Frontal cortex (tissue), 4 donors: Measurements from ENCODE around the gene KCNK13. TPM values are rescaled to one million over a fixed set of nuclear protein-coding genes. Genes with fewer than 3 reads are reported as not detected.
A peak's percentile ranks its signal among the peaks of the same experiment; 100 is the strongest.
"Not testable (repeated sequence)": the region's sequence is repeated elsewhere in the genome, so short reads cannot be mapped to it uniquely, and the experiment has no call there.

Experiments
- DNase-seq, 2 donors: peaks; one replicate each; pipeline ENCODE4 v3.0.0; 2012; ENCODE audit warnings: low spot score in 2 of 2
- FAIRE-seq: peaks from 2 replicates; lab custom pipeline; 2012; peaks lifted over from hg19 to GRCh38; lab: Jason Lieb, UNC
- total RNA-seq: library from RNA; depleted of rRNA; stranded (reverse); fragments of >200 nt; gene quantifications from one replicate; pipeline ENCODE4 v1.2.3, GENCODE V29; 2014
- donor health status: control.
- donor health status: control.
- donor health status: control.

KCNK13 gene
- 0.82 TPM for total RNA-seq

DNA sequence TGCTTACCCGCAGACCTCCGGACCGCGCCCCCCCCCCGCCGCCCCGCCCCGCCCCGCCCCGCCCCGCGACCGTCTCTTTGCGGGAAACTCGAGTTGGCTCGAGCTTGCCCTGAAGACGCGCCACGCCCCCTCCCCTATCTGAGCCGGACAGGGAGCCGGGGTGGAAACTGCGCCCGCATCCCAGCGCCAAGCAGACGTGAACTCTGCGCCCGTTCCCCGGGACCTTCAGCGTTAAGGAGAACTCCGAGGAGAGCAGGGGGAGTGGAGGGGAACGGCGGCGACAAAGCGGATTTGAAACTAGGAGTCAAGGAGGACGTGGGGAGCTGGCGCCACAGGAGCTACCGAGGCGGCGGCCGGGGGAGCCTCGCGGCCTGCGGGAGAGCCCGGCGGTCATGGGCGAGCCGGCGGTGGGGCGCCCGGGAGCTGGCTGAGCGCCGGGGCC is at the start of gene KCNK13:
Gene KCNK13, plus strand, starts transcription at position 310 of the 442 bp plus-strand sequence. CDS start 212 bp downstream, outside the sequence.
- DNase-seq (peak in 1 of 2 donors; percentile 52), FAIRE-seq (no peak)

- DNase-seq (no peak), FAIRE-seq (no peak)
Observed at GRCh38 chr14:90017371-90017770, 44.4 kb upstream of the KCNK13 start.

DNA sequence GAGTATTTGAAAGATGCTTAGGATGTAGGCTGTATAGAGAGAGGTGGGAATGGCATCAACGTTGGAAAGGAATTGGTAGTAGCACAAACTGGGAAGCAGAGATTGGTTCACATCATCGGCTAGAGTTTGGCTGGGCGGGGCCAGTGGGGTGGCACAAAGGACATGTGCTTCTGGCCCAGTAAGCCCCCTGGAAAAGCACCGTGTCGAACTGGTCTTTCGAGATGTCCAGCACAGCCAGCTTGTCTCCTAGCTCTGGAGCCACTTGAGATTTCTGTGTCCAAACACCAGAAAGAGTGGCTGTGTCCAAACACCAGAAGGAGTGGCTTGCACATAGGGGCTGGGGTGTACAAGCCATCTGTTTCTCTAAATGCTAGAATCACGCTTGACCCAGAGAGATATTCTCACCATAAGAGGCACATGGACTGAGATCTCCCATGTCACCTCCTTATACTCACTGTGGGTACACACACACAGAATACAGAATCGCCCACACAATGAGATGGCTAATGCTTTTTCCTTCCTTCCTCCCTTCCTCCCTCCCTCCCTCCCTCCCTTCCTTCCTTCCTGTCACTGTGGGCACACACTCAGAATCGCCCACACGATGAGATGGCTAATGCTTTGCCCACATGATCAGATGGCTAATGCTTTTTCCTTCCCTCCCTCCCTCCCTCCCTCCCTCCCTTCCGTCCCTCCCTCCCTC is 41.8 kb upstream of the KCNK13 start:
- no peak for FAIRE-seq
- no peak for DNase-seq

DNA sequence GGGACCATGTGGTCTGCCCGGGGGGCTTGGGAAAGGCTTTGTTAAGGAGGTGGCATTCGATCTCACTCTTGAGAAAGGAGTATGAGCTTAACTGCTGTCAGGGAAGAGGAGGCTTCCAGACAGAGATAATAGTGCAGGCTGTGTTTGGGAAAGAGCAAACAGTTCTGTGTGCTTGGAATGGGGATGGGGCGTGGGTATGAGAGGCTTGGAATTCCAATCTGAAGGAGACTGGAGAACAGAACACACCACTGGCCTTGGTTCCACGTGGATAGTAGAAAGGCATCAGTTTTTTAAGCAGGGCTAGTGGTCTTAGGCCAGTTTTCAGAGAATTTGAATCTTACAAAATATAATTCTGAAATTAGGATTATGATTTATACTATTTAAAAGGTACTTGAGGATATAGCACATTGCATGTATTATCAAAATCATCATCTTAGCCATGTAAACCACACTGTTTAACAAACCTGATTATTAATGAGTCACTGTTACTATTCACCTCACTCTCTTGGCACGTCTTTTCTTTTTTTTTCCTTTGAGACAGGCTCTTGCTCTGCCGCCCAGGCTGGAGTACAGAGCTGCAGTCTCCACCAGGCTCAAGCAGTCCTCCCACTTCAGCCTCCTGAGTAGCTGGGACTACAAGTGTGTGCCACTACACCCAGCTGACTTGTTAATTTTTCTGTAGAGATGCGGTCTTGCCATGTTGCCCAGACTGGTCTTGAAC is 38.5 kb upstream of the KCNK13 start:
- DNase-seq (no peak), FAIRE-seq (no peak)

DNA sequence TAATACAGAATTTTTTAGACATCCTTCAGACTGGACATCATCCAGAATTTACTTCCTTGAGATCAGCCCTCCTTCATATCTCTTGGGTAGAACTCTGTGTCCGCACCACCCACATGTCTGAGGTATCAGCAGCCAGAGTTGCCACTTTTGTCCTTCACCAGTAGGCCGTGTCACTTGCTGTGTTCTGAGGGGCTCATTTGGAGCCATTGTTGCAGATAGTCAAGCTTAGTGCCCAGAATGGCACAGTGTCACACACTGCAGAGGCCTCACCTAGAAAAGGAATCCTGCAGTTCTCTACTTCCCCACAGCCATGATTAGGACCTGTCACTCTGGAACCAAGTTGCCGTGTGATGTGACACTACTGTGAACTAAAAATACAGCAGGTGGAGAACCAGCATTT is 36.9 kb upstream of the KCNK13 start:
- FAIRE-seq, result no peak
- no peak for DNase-seq

DNA sequence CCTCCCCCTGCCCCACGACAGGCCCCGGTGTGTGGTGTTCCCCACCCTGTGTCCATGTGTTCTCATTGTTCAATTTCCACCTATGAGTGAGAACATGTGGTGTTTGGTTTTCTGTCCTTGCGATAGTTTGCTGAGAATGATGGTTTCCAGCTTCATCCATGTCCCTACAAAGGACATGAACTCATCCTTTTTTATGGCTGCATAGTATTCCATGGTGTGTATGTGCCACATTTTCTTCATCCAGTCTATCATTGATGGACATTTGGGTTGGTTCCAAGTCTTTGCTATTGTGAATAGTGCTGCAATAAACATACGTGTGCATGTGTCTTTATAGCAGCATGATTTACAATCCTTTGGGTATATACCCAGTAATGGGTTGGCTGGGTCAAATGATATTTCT is 35.2 kb upstream of the KCNK13 start:
- FAIRE-seq, result not testable (repeated sequence)

GRCh38 chr14:90027842-90028241 is 34.0 kb upstream of the KCNK13 start:
- DNase-seq (no peak), FAIRE-seq (no peak)

More for the DNA sequence above, 35.2 kb upstream of the KCNK13 start:
- DNase-seq, result not testable (repeated sequence)

DNA sequence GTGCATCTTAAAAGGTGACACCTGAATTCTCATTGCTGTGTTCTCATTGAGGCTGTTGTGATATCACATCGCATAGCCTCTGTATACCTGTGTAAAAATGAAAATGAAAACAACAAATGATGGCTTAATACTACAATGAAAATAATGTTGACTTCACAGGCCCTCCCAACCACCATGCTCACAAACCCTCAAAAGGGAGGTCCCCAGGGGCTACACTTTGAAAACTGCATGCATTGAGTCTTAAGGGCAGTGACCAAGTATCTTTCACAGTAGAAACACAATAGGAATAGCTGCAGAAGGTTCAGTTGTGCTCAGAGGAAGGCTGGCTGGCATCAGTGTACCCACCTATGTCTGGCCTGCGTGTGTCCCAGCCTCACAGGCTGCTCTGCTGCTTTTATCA is 27.6 kb upstream of the KCNK13 start:
- FAIRE-seq (no peak), DNase-seq (no peak)

DNA sequence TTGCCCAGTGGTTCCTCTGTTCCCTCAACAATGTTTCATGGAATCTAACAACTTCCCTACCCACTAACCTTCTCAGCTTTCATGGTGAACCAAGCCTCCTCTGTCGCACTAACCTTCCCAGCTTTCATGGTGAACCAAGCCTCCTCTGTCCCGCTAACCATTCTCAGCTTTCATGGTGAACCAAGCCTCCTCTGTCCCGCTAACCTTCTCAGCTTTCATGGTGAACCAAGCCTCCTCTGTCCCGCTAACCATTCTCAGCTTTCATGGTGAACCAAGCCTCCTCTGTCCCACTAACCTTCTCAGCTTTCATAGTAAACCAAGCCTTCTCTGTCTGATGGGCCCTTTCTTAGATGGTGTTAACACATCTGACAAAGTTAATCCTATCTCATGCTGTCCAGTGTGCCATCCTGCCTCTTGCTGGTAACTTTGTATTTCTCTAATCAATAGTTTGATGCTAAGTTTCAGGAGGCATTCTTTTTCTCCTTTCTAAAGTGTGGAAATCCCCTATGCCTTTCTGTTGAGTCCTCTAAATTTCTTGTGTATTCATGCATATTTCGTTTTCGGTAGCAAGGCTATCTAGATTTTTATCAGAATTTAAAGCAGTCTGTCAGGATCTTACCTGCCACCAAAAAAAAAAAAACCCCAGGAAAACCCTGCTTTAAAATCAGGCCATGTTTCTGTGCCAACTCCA is 26.8 kb upstream of the KCNK13 start:
- FAIRE-seq (no peak), DNase-seq (no peak)

DNA sequence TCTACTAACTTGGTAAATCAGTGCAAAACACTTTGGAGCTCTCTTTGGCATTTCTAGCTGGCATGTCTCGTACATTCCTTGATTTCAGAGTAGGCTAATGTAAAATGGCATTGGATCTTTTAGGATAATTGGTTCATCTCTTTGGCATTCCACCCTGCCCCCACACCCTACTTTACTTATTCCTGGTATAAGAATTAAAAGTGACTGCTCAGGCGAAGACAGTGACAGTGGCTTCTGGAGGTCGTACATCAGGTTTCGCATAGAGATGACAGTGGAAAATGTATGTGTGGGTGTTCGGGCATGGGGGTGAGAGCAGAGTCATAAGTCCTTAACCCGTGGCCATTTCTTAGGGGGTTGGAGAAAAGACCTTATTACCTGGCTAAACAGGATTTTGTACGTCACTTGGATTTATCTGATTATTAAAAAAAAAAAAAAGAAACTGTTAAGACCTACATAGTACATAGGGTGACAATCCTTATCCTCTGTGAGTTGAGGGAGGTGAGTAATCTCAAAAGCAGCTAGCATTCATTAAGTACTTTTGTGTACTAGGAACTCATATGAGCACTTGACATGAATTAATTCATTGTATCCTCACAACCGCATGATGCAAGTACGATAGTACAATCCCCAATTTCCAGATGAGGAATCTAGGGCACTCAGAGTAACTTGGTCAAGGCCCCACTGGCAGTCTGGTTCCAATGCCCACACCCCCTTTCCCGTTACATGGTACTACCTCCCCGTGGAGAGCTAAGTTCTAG is 22.4 kb upstream of the KCNK13 start:
- DNase-seq (no peak), FAIRE-seq (no peak)

DNA sequence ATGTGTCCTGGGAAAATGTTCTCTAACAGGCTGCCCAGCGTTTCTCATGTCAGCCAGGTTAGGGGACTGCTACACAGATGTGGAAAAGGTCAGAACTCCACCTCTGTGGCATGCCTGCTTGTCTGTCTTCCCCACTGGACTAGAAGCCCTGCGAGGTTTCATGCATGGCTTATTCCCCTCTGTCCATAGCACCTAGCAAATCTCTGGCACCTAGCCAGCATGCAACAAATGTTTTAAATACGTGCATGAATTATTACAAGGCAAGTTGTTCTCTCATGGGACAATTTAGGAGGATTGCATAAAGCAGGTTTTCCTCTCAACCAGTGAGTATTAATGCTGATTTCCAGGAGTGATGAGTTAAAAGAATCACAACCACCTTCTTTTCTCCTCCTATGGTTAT is 21.4 kb upstream of the KCNK13 start:
- no peak for FAIRE-seq
- DNase-seq, result no peak

- no peak for FAIRE-seq
- no peak for DNase-seq
Observed at GRCh38 chr14:90042496-90043252, 19.1 kb upstream of the KCNK13 start.

- no peak for DNase-seq
- no peak for FAIRE-seq
Observed at GRCh38 chr14:90045616-90046015, 16.2 kb upstream of the KCNK13 start.

- DNase-seq (no peak), FAIRE-seq (no peak)
Observed at GRCh38 chr14:90049390-90049789, 12.4 kb upstream of the KCNK13 start.

DNA sequence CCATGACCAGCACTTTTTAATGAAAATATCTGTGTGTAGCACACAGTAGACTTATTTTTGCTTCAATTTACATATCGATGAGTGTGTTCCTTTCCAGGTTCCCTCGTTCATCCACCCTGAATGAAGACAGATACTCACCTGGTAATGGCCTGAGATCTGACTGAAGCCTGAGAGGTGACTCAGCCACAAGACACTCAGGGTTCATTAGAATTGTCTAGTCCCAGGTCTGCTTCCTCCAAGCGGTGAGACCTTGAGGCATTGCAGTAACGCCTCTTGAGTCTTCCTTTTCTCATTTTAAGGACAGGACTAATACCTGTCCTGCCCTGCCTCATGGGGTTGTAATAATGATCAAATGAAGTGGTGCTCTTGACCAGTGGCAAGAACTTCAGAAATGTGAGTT is 11.5 kb upstream of the KCNK13 start:
- DNase-seq, result no peak
- FAIRE-seq, result no peak

DNA sequence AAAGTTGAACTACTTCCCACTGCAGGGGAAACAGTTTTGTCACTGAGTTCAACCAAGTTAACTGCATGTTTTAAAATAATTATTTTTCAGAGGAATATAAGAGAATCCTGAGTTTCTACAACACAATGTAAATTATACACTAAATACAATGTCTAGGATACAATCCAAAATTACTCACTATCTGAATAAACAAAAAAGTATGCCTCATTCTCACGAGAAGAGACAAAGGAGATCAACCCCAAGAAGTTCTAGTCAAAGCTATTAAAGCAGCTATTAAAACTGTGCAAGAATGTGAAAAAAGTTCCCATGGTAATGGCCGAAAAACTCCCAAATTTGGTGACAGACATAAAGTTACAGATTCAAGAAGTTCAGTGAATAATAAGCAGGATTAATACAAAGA is 8.8 kb upstream of the KCNK13 start:
- DNase-seq (no peak), FAIRE-seq (no peak)

- DNase-seq (no peak), FAIRE-seq (no peak)
Observed at GRCh38 chr14:90054803-90055202, 7.0 kb upstream of the KCNK13 start.

GRCh38 chr14:90056826-90057225 is 5.0 kb upstream of the KCNK13 start:
- FAIRE-seq (no peak), DNase-seq (no peak)

- FAIRE-seq, result no peak
- DNase-seq, result peak in 1 of 2 donors; percentile 9
Observed at GRCh38 chr14:90058876-90059458, 2.8 kb upstream of the KCNK13 start.
